Activated naive CD4-positive, alpha-beta T cell treated with anti-CD3 and anti-CD28 coated beads, Interleukin-2, amount 50 U/mL, for 16 hours (primary cell): ENCODE data around the gene PACS2.

Source experiments
- DNase-seq: peaks from one replicate; pipeline ENCODE4 v3.0.0-alpha.2; 2020

The PACS2 gene

GRCh38 chr14:105375635-105376057 is 61.1 kb downstream of the PACS2 start:
- no peak for DNase-seq

GRCh38 chr14:105376521-105377440 is 62.2 kb downstream of the PACS2 start:
- DNase-seq, result no peak

- no peak for DNase-seq
Measured at GRCh38 chr14:105377555-105378182, 63.1 kb downstream of the PACS2 start.

GRCh38 chr14:105378199-105378598 is 63.7 kb downstream of the PACS2 start:
- no peak for DNase-seq

- no peak for DNase-seq
Measured at GRCh38 chr14:105378873-105379685, 64.5 kb downstream of the PACS2 start.

GRCh38 chr14:105379946-105380345 is 65.4 kb downstream of the PACS2 start:
- no peak for DNase-seq

GRCh38 chr14:105380756-105381155 is 66.2 kb downstream of the PACS2 start:
- DNase-seq, result no peak

GRCh38 chr14:105381446-105382342 is 67.1 kb downstream of the PACS2 start:
- no peak for DNase-seq

- DNase-seq, result no peak
Measured at GRCh38 chr14:105382343-105383082, 68.0 kb downstream of the PACS2 start.

- no peak for DNase-seq
Measured at GRCh38 chr14:105383083-105383730, 68.7 kb downstream of the PACS2 start.

GRCh38 chr14:105384041-105384557 is 69.6 kb downstream of the PACS2 start:
- no peak for DNase-seq

- no peak for DNase-seq
Measured at GRCh38 chr14:105384605-105385321, 70.2 kb downstream of the PACS2 start.

GRCh38 chr14:105385322-105385637 is 70.7 kb downstream of the PACS2 start:
- DNase-seq, result no peak

- no peak for DNase-seq
Measured at GRCh38 chr14:105385698-105386365, 71.3 kb downstream of the PACS2 start.

GRCh38 chr14:105386581-105387529 is 72.3 kb downstream of the PACS2 start:
- no peak for DNase-seq

GRCh38 chr14:105387530-105387922 is 73.0 kb downstream of the PACS2 start:
- DNase-seq, result no peak

GRCh38 chr14:105388110-105388951 is 73.8 kb downstream of the PACS2 start:
- no peak for DNase-seq
